PC-9 (cell line): Measurements from ENCODE around the gene ELFN1.

Source experiments
- EZH2 ChIP-seq: fragments of 200-600 bp; sonication (generic); IDR thresholded peaks from 2 replicates; pipeline ENCODE4 v1.8.0; 2017; ENCODE audit warnings: antibody characterized with exemption, low read depth
- TF ChIP-seq, protein P1 (sequence below): fragments of 200-600 bp; sonication (generic); conservative IDR thresholded peaks from 2 replicates; pipeline ENCODE4 v1.6.1; 2017; ENCODE audit warnings: mixed run types, antibody characterized with exemption, mild to moderate bottlenecking, moderate library complexity

DNA sequence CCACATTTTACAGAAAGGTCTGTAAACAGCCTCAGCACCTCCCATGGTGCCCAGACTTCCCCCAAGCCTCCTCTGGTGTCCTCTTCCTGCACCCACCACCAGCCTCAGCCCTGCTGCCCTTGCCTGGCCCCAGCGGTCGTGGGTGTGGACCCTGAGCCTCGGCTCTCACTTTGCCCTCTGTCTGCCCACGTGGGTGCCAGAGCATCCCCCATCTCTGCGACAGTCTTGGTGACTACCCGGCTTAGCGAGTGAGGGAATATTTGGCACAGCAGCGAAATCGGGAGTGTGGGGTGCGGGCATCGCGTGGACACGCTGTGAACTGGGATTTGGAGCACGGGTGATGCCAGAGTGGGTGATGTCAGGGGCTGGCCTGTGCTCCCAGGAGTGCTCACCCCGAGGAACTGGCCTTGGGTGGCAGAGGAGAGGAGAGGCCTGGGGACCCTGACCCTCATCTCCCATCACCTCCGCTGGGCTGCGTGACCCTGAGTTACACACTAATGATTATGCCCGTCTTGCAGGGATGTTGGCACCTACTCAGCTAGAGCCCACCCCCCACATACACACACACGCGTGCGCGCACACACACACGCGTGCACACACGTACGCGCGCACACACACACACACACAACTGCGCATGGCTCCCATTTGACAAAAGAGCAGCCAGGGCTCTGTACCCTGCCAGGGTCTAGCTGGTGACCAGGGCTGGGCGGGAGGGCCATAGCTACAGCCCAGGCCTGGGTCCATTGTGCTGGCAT lies 8.7 kb downstream of the ELFN1 start:
- TF ChIP-seq, protein P1, sequence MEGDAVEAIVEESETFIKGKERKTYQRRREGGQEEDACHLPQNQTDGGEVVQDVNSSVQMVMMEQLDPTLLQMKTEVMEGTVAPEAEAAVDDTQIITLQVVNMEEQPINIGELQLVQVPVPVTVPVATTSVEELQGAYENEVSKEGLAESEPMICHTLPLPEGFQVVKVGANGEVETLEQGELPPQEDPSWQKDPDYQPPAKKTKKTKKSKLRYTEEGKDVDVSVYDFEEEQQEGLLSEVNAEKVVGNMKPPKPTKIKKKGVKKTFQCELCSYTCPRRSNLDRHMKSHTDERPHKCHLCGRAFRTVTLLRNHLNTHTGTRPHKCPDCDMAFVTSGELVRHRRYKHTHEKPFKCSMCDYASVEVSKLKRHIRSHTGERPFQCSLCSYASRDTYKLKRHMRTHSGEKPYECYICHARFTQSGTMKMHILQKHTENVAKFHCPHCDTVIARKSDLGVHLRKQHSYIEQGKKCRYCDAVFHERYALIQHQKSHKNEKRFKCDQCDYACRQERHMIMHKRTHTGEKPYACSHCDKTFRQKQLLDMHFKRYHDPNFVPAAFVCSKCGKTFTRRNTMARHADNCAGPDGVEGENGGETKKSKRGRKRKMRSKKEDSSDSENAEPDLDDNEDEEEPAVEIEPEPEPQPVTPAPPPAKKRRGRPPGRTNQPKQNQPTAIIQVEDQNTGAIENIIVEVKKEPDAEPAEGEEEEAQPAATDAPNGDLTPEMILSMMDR: no peak
- no peak for TF ChIP-seq EZH2
